Measurements from ENCODE around the gene SV2C.

GRCh38 chr5:76069061-76069735 is 14.0 kb upstream of the SV2C start:
- TF ChIP-seq CTCF (IDR thresholded peaks at IDR 0.05) (no peak), POLR2A (IDR thresholded peaks at IDR 0.05) (no peak)

Data from testis (tissue), 2 donors.